ENCODE data around the gene RETREG1.

- TF ChIP-seq, protein P1, sequence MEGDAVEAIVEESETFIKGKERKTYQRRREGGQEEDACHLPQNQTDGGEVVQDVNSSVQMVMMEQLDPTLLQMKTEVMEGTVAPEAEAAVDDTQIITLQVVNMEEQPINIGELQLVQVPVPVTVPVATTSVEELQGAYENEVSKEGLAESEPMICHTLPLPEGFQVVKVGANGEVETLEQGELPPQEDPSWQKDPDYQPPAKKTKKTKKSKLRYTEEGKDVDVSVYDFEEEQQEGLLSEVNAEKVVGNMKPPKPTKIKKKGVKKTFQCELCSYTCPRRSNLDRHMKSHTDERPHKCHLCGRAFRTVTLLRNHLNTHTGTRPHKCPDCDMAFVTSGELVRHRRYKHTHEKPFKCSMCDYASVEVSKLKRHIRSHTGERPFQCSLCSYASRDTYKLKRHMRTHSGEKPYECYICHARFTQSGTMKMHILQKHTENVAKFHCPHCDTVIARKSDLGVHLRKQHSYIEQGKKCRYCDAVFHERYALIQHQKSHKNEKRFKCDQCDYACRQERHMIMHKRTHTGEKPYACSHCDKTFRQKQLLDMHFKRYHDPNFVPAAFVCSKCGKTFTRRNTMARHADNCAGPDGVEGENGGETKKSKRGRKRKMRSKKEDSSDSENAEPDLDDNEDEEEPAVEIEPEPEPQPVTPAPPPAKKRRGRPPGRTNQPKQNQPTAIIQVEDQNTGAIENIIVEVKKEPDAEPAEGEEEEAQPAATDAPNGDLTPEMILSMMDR (conservative IDR thresholded peaks at IDR 0.05; ENCODE audit: low read depth, low read length): no peak
- no peak for TF ChIP-seq EZH2 (IDR thresholded peaks at IDR 0.05; ENCODE audit: borderline replicate concordance, low read depth, low read length, poor library complexity, severe bottlenecking)
Measured at GRCh38 chr5:16600397-16600796, 16.4 kb downstream of the RETREG1 start.
